HepG2 (cell line): ENCODE measurements around the gene EPHA1. TPM values are rescaled to one million over a fixed set of nuclear protein-coding genes. Genes with fewer than 3 reads are reported as not detected.

Source experiments
- ATAC-seq: fragments of 200-7000 bp; cut with Tn5 transposase; 3 replicates; pipeline ENCODE4 v1.9.1; 2020; ENCODE audit warnings: mild to moderate bottlenecking, moderate library complexity
- BruUV-seq: library from RNA; stranded (reverse); fragments of 400-500 nt; replicated peaks from 2 replicates; lab custom pipeline; 2021; lab: Mats Ljungman, UMichigan
- CTCF ChIA-PET: fragments of 300-600 bp; formaldehyde crosslinking; extraction: SDS; loops from one replicate; lab custom pipeline; 2021; ENCODE audit warnings: low total read pairs, inconsistent platforms, low intra/inter-chr PET ratio; lab: Yijun Ruan, JAX
- POLR2A ChIA-PET: fragments of 350-600 bp; sonication (Branson Sonifier 250); formaldehyde crosslinking; loops from one replicate; lab custom pipeline; 2020; ENCODE audit warnings: antibody characterized with exemption, inconsistent platforms; lab: Yijun Ruan, JAX
- DNase-seq: peaks from one replicate; pipeline ENCODE4 v3.0.0-alpha.2; 2015; ENCODE audit warnings: low spot score
- FAIRE-seq: peaks from 3 replicates; lab custom pipeline; 2011; peaks lifted over from hg19 to GRCh38; lab: Jason Lieb, UNC
- H2AFZ ChIP-seq: one replicate; pipeline ENCODE4 v1.6.1; 2011; ENCODE audit warnings: low read length, inconsistent platforms
- H3K27ac ChIP-seq: fragments of 300-600 bp; 3 replicates; pipeline ENCODE4 v1.8.0; 2011; ENCODE audit warnings: mixed run types, mild to moderate bottlenecking, mixed read lengths, low read length, inconsistent platforms; ENCODE audit not compliant: insufficient read depth; ENCODE audit errors: extremely low read length
- H3K27me3 ChIP-seq, 2 experiments: fragments of 200-600 bp in 1 of 2; 2 replicates in 1 of 2; 3 replicates in 1 of 2; pipeline versions ENCODE4 v1.6.0 to v1.8.0; 2011; ENCODE audit warnings: low read length in 2 of 2, mild to moderate bottlenecking in 2 of 2, moderate library complexity in 2 of 2, inconsistent platforms in 1 of 2; ENCODE audit not compliant: insufficient read depth in 2 of 2, control insufficient read depth in 1 of 2
- H3K36me3 ChIP-seq, 2 experiments: fragments of 200-600 bp in 1 of 2; replicated peaks in 1 of 2; 2 replicates in 1 of 2; 3 replicates in 1 of 2; pipeline versions ENCODE4 v1.5.1 to v1.8.0; 2011; ENCODE audit warnings: low read length in 2 of 2, inconsistent platforms in 1 of 2; ENCODE audit not compliant: insufficient read depth in 2 of 2, control insufficient read depth in 1 of 2
- H3K4me1 ChIP-seq: 2 replicates; pipeline ENCODE4 v1.5.1; 2012; ENCODE audit warnings: low read length, inconsistent platforms; ENCODE audit not compliant: insufficient read depth
- H3K4me2 ChIP-seq: 2 replicates; pipeline ENCODE4 v1.6.0; 2011; ENCODE audit warnings: low read depth, low read length, inconsistent platforms
- H3K4me3 ChIP-seq, 3 experiments: fragments of 200-600 bp in 1 of 3; sonication (generic), shearing (Covaris generic) in 1 of 3; replicated peaks in 1 of 3; 2 replicates each; pipeline ENCODE4 v1.5.1; 2011 to 2016; ENCODE audit warnings: low read length in 3 of 3, inconsistent platforms in 2 of 3, low read depth in 2 of 3, mild to moderate bottlenecking in 2 of 3, control low read depth in 1 of 3, mixed read lengths in 1 of 3; ENCODE audit not compliant: insufficient read depth in 1 of 3
- H3K79me2 ChIP-seq: one replicate; pipeline ENCODE4 v1.6.1; 2011; ENCODE audit warnings: low read length, inconsistent platforms; ENCODE audit not compliant: insufficient read depth
- H3K9ac ChIP-seq: 2 replicates; pipeline ENCODE4 v1.6.0; 2011; ENCODE audit warnings: mild to moderate bottlenecking, low read depth, low read length, inconsistent platforms; ENCODE audit not compliant: insufficient read depth
- H3K9me3 ChIP-seq: 2 replicates; pipeline ENCODE4 v1.5.1; 2012; ENCODE audit warnings: mild to moderate bottlenecking, low read length
- H4K20me1 ChIP-seq: 2 replicates; pipeline ENCODE4 v1.6.0; 2011; ENCODE audit warnings: inconsistent platforms, mild to moderate bottlenecking, low read length, moderate library complexity; ENCODE audit not compliant: insufficient read depth
- CAMTA2 ChIP-seq: sonication (generic); formaldehyde crosslinking; IDR thresholded peaks from 2 replicates; pipeline ENCODE4 v1.4.0; 2020; ENCODE audit warnings: mild to moderate bottlenecking, missing genetic modification reagents, borderline replicate concordance
- CBX2 ChIP-seq, 2 experiments: fragments of 200-600 bp in 1 of 2; sonication (generic); formaldehyde crosslinking in 1 of 2; IDR thresholded peaks; 2 replicates each; pipeline versions ENCODE4 v1.7.0 to v1.8.1; 2018 to 2022; ENCODE audit warnings: low read depth in 2 of 2, low read length in 1 of 2, mild to moderate bottlenecking in 1 of 2, missing genetic modification reagents in 1 of 2
- EEA1 ChIP-seq: sonication (generic); formaldehyde crosslinking; IDR thresholded peaks from 2 replicates; pipeline ENCODE4 v1.5.1; 2020; ENCODE audit warnings: mild to moderate bottlenecking, missing genetic modification reagents, borderline replicate concordance
- HDAC6 ChIP-seq: fragments of 200-600 bp; sonication (generic); IDR thresholded peaks from 2 replicates; pipeline ENCODE4 v1.7.0; 2017; ENCODE audit warnings: mild to moderate bottlenecking, antibody characterized with exemption, low read length, low read depth
- HNF4A ChIP-seq: sonication (generic); formaldehyde crosslinking; IDR thresholded peaks from 2 replicates; pipeline ENCODE4 v1.4.0; 2020; ENCODE audit warnings: missing genetic modification reagents
- HNRNPLL ChIP-seq: fragments of 200-400 bp; formaldehyde crosslinking; IDR thresholded peaks from 2 replicates; pipeline ENCODE4 v1.6.1; 2017; ENCODE audit warnings: mild to moderate bottlenecking, low read depth, low read length; ENCODE audit not compliant: poor library complexity, severe bottlenecking
- KLF11 ChIP-seq: IDR thresholded peaks from 2 replicates; pipeline ENCODE4 v1.6.1; 2016; ENCODE audit warnings: missing compliant biosample characterization
- MEF2D ChIP-seq: sonication (generic); formaldehyde crosslinking; IDR thresholded peaks from 2 replicates; pipeline ENCODE4 v1.5.1; 2020; ENCODE audit warnings: mild to moderate bottlenecking, missing genetic modification reagents
- PHB2 ChIP-seq: fragments of 450-650 bp; IDR thresholded peaks from 2 replicates; pipeline ENCODE4 v1.6.1; 2018; ENCODE audit not compliant: partially characterized antibody
- RARG ChIP-seq: sonication (generic); formaldehyde crosslinking; IDR thresholded peaks from 2 replicates; pipeline ENCODE4 v1.4.0; 2020; ENCODE audit warnings: low read depth, mild to moderate bottlenecking, missing genetic modification reagents
- RFX5 ChIP-seq: IDR thresholded peaks from 2 replicates; pipeline ENCODE4 v1.6.1; 2011; ENCODE audit warnings: low read depth, low read length, improper control_type of control experiment
- SRY ChIP-seq: sonication (generic); formaldehyde crosslinking; IDR thresholded peaks from 2 replicates; pipeline ENCODE4 v1.8.0; 2022; ENCODE audit warnings: mild to moderate bottlenecking, missing genetic modification reagents
- TEAD2 ChIP-seq: sonication (generic); formaldehyde crosslinking; IDR thresholded peaks from 2 replicates; pipeline ENCODE4 v1.9.0; 2021; ENCODE audit warnings: missing genetic modification reagents
- YY1 ChIP-seq: IDR thresholded peaks from 2 replicates; pipeline ENCODE4 v1.6.1; 2011; ENCODE audit warnings: low read length, low read depth, moderate library complexity, mild to moderate bottlenecking; ENCODE audit not compliant: insufficient read depth, insufficient replicate concordance
- ZBTB8A ChIP-seq: sonication (generic); formaldehyde crosslinking; IDR thresholded peaks from 2 replicates; pipeline ENCODE4 v1.4.0; 2020; ENCODE audit warnings: mild to moderate bottlenecking, low read depth, missing genetic modification reagents, borderline replicate concordance
- ZNF274 ChIP-seq: sonication (generic); formaldehyde crosslinking; IDR thresholded peaks from 2 replicates; pipeline ENCODE4 v1.5.1; 2020; ENCODE audit warnings: mild to moderate bottlenecking, missing genetic modification reagents
- ZNF501 ChIP-seq: sonication (generic); formaldehyde crosslinking; IDR thresholded peaks from 2 replicates; pipeline ENCODE4 v1.5.1; 2020; ENCODE audit warnings: mild to moderate bottlenecking, moderate library complexity, missing genetic modification reagents
- ZNF75D ChIP-seq: sonication (generic); formaldehyde crosslinking; IDR thresholded peaks from 2 replicates; pipeline ENCODE4 v1.8.1; 2023; ENCODE audit warnings: missing genetic modification reagents, mild to moderate bottlenecking, borderline replicate concordance
- ZSCAN20 ChIP-seq: sonication (generic); formaldehyde crosslinking; IDR thresholded peaks from 2 replicates; pipeline ENCODE4 v1.4.0; 2020; ENCODE audit warnings: missing genetic modification reagents, mild to moderate bottlenecking, borderline replicate concordance
- WGBS: methylation state at CpG from one replicate; pipeline ENCODE4 v1.1.6; 2017; ENCODE audit warnings: low lambda C conversion rate; 5-methylcytosine and 5-hydroxymethylcytosine counted together
- in situ Hi-C: cut with HindIII; loops from 2 replicates; pipeline ENCODE4 v1.10.0; 2017; ENCODE audit warnings: low pct_unique_long_range_greater_than_20kb; ENCODE audit not compliant: extremely low pct_ligation_motif_present
- intact Hi-C: fragments of 100-400 bp; cut with micrococcal nuclease; formaldehyde crosslinking; loops from one replicate; pipeline ENCODE4 v1.10.0; 2022; ENCODE audit not compliant: unreplicated experiment
- polyA plus RNA-seq, 8 experiments: library from polyadenylated mRNA; depleted of rRNA in 3 of 8; stranded (reverse) in 7 of 8; unstranded in 1 of 8; fragments of >200 nt; fragmentation: Illumina TruSeq in 4 of 8; extraction: Trizol in 4 of 8; gene quantifications; 2 replicates each; pipeline versions ENCODE4 v1.2.1 to v1.2.3, GENCODE V29; 2011 to 2016; ENCODE audit warnings: low read depth in 4 of 8, missing spikeins in 1 of 8, mixed read lengths in 1 of 8; ENCODE audit not compliant: insufficient read depth in 1 of 8
- total RNA-seq, 5 experiments: library from RNA; depleted of rRNA; stranded (reverse); fragments of >200 nt; fragmentation: Illumina TruSeq; extraction: Trizol; gene quantifications; 2 replicates each; pipeline ENCODE4 v1.2.3, GENCODE V29; 2016; ENCODE audit warnings: low read depth in 1 of 5
- TF ChIP-seq, protein P1 (sequence below): IDR thresholded peaks from 2 replicates; pipeline ENCODE4 v1.6.1; 2016; ENCODE audit warnings: low read depth

EPHA1 gene
- total and polyA plus RNA-seq, 2 of the 13 experiments (the other 11 are each of a cell fraction or from before 2014, with no cell fraction given) = 4.6 to 17.1 TPM

DNA sequence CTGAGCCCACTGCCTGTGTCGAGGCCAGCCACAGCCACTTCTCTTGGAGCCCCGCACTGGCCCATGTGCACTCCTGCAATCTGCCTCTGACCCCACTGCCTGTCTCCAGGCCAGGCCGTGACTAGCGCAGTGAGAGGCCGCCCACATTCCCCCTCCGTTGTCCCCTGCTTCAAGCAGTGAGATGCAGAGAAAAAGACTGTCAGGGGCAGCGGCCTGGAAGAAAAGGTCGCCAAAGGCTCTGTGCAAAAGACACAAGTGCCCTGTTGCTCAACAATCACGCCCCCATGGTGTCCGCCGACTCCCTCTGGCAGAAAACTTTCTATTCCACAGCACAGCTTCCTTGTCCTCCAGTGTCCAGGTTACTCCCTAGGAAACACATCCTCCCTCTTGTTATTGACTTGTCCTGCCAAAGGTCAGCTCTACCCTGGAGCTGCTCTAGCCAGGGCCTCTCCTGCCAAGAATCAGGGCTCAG, 56.1 kb downstream of the EPHA1 start:
- ChIA-PET CTCF (no interaction called here), POLR2A (no interaction called here)
- TF ChIP-seq YY1 = no peak
- TF ChIP-seq ZSCAN20 (CRISPR knock-in tag) = no peak
- no peak for TF ChIP-seq RARG (CRISPR knock-in tag)
- no peak for TF ChIP-seq RFX5
- TF ChIP-seq ZBTB8A (CRISPR knock-in tag) = no peak
- TF ChIP-seq HNRNPLL = no peak
- no TSS peak for BruUV-seq
- Histone ChIP-seq H3K4me2 (no peak overlapping the region), H3K27ac (no peak overlapping the region), H3K36me3 (no peaks in the 10 kb centered on the region), H3K9me3 (no peaks in the 10 kb centered on the region), H2AFZ (no peak overlapping the region), H3K4me1 (no peaks in the 10 kb centered on the region), H3K79me2 (no peaks in the 10 kb centered on the region), H4K20me1 (no peaks in the 10 kb centered on the region), H3K27me3 (peaks cover 3 to 25% of the 10 kb centered on the region in 2 experiments; a peak in 3 of 5 replicates), H3K4me3 (no peak overlapping the region), H3K9ac (no peak overlapping the region)
- DNase-seq (no peak), FAIRE-seq (no peak), ATAC-seq (peak; percentile 62)
- in situ Hi-C loops = no loop called here
- WGBS = 35% methylated on average over 9 of the region's 11 CpGs
- intact Hi-C loops = no loop called here

DNA sequence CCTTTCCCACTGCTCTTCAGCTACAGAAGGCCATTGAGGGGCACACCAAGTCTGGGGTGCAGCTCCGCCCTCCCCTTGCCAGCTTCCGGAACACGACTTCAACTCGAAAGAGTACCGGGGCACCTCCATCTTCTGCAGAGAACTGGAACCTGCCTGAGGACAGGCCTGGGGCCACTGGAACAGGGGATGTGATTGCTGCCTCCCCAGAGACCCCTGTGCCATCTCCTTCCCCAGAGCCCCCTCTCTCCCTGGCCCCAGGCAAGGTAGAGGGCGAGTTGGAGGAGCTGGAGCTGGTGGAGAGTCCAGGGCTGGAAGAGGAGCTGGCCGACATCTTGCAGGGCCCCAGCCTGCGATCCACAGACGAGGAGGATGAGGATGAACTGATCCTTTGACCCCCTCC, 57.1 kb downstream of the EPHA1 start:
- ATAC-seq (no peak), FAIRE-seq (no peak), DNase-seq (no peak)
- Histone ChIP-seq H3K4me1 (no peaks in the 10 kb centered on the region), H3K9ac (no peak overlapping the region), H3K4me2 (no peak overlapping the region), H2AFZ (no peak overlapping the region), H3K27me3 (peaks cover 3 to 18% of the 10 kb centered on the region in 2 experiments; a peak in 3 of 5 replicates), H3K79me2 (no peaks in the 10 kb centered on the region), H3K9me3 (no peaks in the 10 kb centered on the region), H3K4me3 (no peak overlapping the region), H4K20me1 (no peaks in the 10 kb centered on the region), H3K27ac (no peak overlapping the region), H3K36me3 (no peaks in the 10 kb centered on the region)
- intact Hi-C loops = no loop called here
- CTCF ChIA-PET = no interaction called here
- POLR2A ChIA-PET = no interaction called here
- no TSS peak for BruUV-seq
- 60% methylated on average over 8 of the region's 9 CpGs for WGBS
- in situ Hi-C loops = no loop called here
- TF ChIP-seq, protein P1, sequence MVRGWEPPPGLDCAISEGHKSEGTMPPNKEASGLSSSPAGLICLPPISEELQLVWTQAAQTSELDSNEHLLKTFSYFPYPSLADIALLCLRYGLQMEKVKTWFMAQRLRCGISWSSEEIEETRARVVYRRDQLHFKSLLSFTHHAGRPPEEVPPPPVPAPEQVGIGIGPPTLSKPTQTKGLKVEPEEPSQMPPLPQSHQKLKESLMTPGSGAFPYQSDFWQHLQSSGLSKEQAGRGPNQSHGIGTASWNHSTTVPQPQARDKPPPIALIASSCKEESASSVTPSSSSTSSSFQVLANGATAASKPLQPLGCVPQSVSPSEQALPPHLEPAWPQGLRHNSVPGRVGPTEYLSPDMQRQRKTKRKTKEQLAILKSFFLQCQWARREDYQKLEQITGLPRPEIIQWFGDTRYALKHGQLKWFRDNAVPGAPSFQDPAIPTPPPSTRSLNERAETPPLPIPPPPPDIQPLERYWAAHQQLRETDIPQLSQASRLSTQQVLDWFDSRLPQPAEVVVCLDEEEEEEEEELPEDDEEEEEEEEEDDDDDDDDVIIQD (CRISPR knock-in tag) = no peak
- TF ChIP-seq CAMTA2 = no peak
- no peak for TF ChIP-seq ZNF274 (CRISPR knock-in tag)
- TF ChIP-seq HDAC6 = no peak
- TF ChIP-seq ZNF501 (CRISPR knock-in tag) = no peak
- no peak for TF ChIP-seq EEA1
- TF ChIP-seq CBX2 (IDR thresholded peaks at IDR 0.05; ENCODE audit: low read depth, low read length) = no peak
- no peak for TF ChIP-seq CBX2 (CRISPR knock-in tag; IDR thresholded peaks at IDR 0.05; ENCODE audit: low read depth)
- no peak for TF ChIP-seq PHB2
- no peak for TF ChIP-seq MEF2D (CRISPR knock-in tag)
- no peak for TF ChIP-seq TEAD2 (CRISPR knock-in tag)
- TF ChIP-seq HNF4A = no peak
- no peak for TF ChIP-seq ZNF75D (CRISPR knock-in tag)
- no peak for TF ChIP-seq KLF11
- no peak for TF ChIP-seq SRY
